CD4-positive, alpha-beta memory T cell (primary cell): Measurements from ENCODE around the gene JAM3. TPM values are rescaled to one million over a fixed set of nuclear protein-coding genes. Genes with fewer than 3 reads are reported as not detected.
"Not testable (repeated sequence)": the region's sequence is repeated elsewhere in the genome, so short reads cannot be mapped to it uniquely, and the experiment has no call there.

ENCODE experiments used
- CTCF ChIA-PET: fragments of 350-600 bp; sonication (Branson Sonifier 250); formaldehyde crosslinking; loops from one replicate; lab custom pipeline; 2021; ENCODE audit warnings: inconsistent platforms; ENCODE audit not compliant: partially characterized antibody; lab: Charles Lee
- POLR2A ChIA-PET: fragments of 350-600 bp; sonication (Branson Sonifier 250); formaldehyde crosslinking; loops from one replicate; lab custom pipeline; 2021; ENCODE audit not compliant: partially characterized antibody; lab: Charles Lee
- DNase-seq, 5 donors: peaks; one replicate each; pipeline versions ENCODE4 v3.0.0 to v3.0.0-alpha.2; 2020 to 2022; ENCODE audit warnings: mixed read lengths in 1 of 5
- H3K27ac ChIP-seq: one replicate; pipeline ENCODE4 v1.7.0; 2013; ENCODE audit warnings: low read depth, low read length
- H3K27me3 ChIP-seq: 2 replicates; pipeline ENCODE4 v1.7.0; 2013; ENCODE audit warnings: mild to moderate bottlenecking, low read length, moderate library complexity; ENCODE audit not compliant: insufficient read depth
- H3K36me3 ChIP-seq: 2 replicates; pipeline ENCODE4 v1.7.0; 2013; ENCODE audit warnings: mild to moderate bottlenecking, low read length, moderate library complexity; ENCODE audit not compliant: insufficient read depth
- H3K4me1 ChIP-seq: 2 replicates; pipeline ENCODE4 v1.7.0; 2013; ENCODE audit warnings: mild to moderate bottlenecking, low read length, moderate library complexity; ENCODE audit not compliant: insufficient read depth
- H3K4me3 ChIP-seq, 2 donors: one replicate each; pipeline ENCODE4 v1.7.0; 2013; ENCODE audit warnings: low read length in 2 of 2, mild to moderate bottlenecking in 1 of 2
- H3K9me3 ChIP-seq, 2 donors: one replicate each; pipeline ENCODE4 v1.7.0; 2013; ENCODE audit warnings: low read length in 2 of 2, control low read depth in 1 of 2; ENCODE audit not compliant: control insufficient read depth in 1 of 2
- H3K27ac Mint-ChIP-seq, 7 donors: one replicate each; pipeline ENCODE4 v1.8.0; 2020 to 2021; ENCODE audit warnings: mixed read lengths in 7 of 7, mild to moderate bottlenecking in 6 of 7, inconsistent platforms in 3 of 7, moderate library complexity in 3 of 7
- H3K27me3 Mint-ChIP-seq, 2 donors: one replicate each; pipeline ENCODE4 v1.8.0; 2020 to 2021; ENCODE audit warnings: mixed read lengths in 2 of 2
- H3K36me3 Mint-ChIP-seq, 2 donors: one replicate each; pipeline ENCODE4 v1.8.0; 2020 to 2021; ENCODE audit warnings: mixed read lengths in 2 of 2, inconsistent platforms in 1 of 2, mild to moderate bottlenecking in 1 of 2
- H3K4me1 Mint-ChIP-seq, 4 donors: one replicate each; pipeline ENCODE4 v1.8.0; 2020 to 2021; ENCODE audit warnings: mixed read lengths in 4 of 4, mild to moderate bottlenecking in 1 of 4
- H3K4me3 Mint-ChIP-seq, 8 donors: one replicate each; pipeline ENCODE4 v1.8.0; 2020 to 2021; ENCODE audit warnings: mixed read lengths in 8 of 8, mild to moderate bottlenecking in 7 of 8, moderate library complexity in 6 of 8, inconsistent platforms in 3 of 8
- H3K9me3 Mint-ChIP-seq, 8 donors: one replicate each; pipeline ENCODE4 v1.8.0; 2020 to 2021; ENCODE audit warnings: mixed read lengths in 8 of 8, mild to moderate bottlenecking in 5 of 8, inconsistent platforms in 3 of 8, moderate library complexity in 1 of 8
- intact Hi-C: fragments of 100-400 bp; cut with micrococcal nuclease; formaldehyde crosslinking; loops from one replicate; pipeline ENCODE4 v1.15.1; 2023
- polyA plus RNA-seq, 2 donors: library from polyadenylated mRNA; unstranded; fragments of 300-500 nt; fragmentation: Illumina TruSeq; gene quantifications; one replicate each; pipeline ENCODE4 v1.2.3, GENCODE V29; 2021
- total RNA-seq, 2 experiments: library from RNA; stranded (reverse); gene quantifications; one replicate each; pipeline ENCODE4 v1.2.3, GENCODE V29; 2021

The JAM3 gene
- total and polyA plus RNA-seq, 4 experiments from 2014 or later = 6.5 to 8.3 (median 6.7) TPM

- CTCF ChIA-PET = interaction anchor here (0.7 to 1.0 kb wide), 2 partner anchors 16 to 105 kb away, joined by 3 to 4 read pairs; no protein-coding TSS in a partner anchor
These were observed 102.0 kb downstream of the JAM3 start for GRCh38 chr11:134170919-134171281.

GRCh38 chr11:134171951-134172350 is 103.1 kb downstream of the JAM3 start:
- Histone ChIP-seq H3K4me1 (no peaks in the 10 kb centered on the region), H3K4me3 (no peak overlapping the region), H3K27ac (no peak overlapping the region), H3K27me3 (no peaks in the 10 kb centered on the region), H3K9me3 (no peaks in the 10 kb centered on the region), H3K36me3 (peaks cover 47% of the 10 kb centered on the region)
- no peak for DNase-seq
- POLR2A ChIA-PET = no interaction called here
- peak overlapping the region in 2 of 7 donors; percentile 28 to 43 for H3K27ac Mint-ChIP-seq
- peaks cover 55 to 72% of the 10 kb centered on the region in 2 donors for H3K36me3 Mint-ChIP-seq
- no peak overlapping the region for H3K4me3 Mint-ChIP-seq
- no peaks in the 10 kb centered on the region for H3K4me1 Mint-ChIP-seq
- CTCF ChIA-PET = no interaction called here
- peaks cover 0 to 2% (median 0%) of the 10 kb centered on the region in 8 donors for H3K9me3 Mint-ChIP-seq
- H3K27me3 Mint-ChIP-seq = no peaks in the 10 kb centered on the region
- intact Hi-C loops = no loop called here

More at GRCh38 chr11:134170919-134171281, 102.0 kb downstream of the JAM3 start:
- POLR2A ChIA-PET = no interaction called here
- intact Hi-C loops = no loop called here
- H3K27me3 ChIP-seq = no peaks in the 10 kb centered on the region
- H3K36me3 Mint-ChIP-seq = peaks cover 45 to 62% of the 10 kb centered on the region in 2 donors
- no peaks in the 10 kb centered on the region for H3K9me3 ChIP-seq
- H3K36me3 ChIP-seq = peaks cover 37% of the 10 kb centered on the region
- H3K27ac ChIP-seq = no peak overlapping the region
- no peaks in the 10 kb centered on the region for H3K27me3 Mint-ChIP-seq
- no peak overlapping the region for H3K27ac Mint-ChIP-seq
- peaks cover 0 to 2% (median 0%) of the 10 kb centered on the region in 8 donors for H3K9me3 Mint-ChIP-seq
- H3K4me1 Mint-ChIP-seq = no peaks in the 10 kb centered on the region
- H3K4me1 ChIP-seq = no peaks in the 10 kb centered on the region
- no peak overlapping the region for H3K4me3 Mint-ChIP-seq
- no peak for DNase-seq
- H3K4me3 ChIP-seq = no peak overlapping the region

GRCh38 chr11:134173296-134173695 is 104.4 kb downstream of the JAM3 start:
- H3K27me3 ChIP-seq = no peaks in the 10 kb centered on the region
- no peaks in the 10 kb centered on the region for H3K4me1 Mint-ChIP-seq
- no peak overlapping the region for H3K27ac Mint-ChIP-seq
- H3K9me3 ChIP-seq = no peaks in the 10 kb centered on the region
- POLR2A ChIA-PET = no interaction called here
- H3K4me3 ChIP-seq = no peak overlapping the region
- intact Hi-C loops = no loop called here
- H3K4me1 ChIP-seq = no peaks in the 10 kb centered on the region
- no peak overlapping the region for H3K27ac ChIP-seq
- no peak overlapping the region for H3K4me3 Mint-ChIP-seq
- CTCF ChIA-PET = interaction anchor here (1.0 kb wide), 1 partner anchor 9 kb away, joined by 4 read pairs; no protein-coding TSS in a partner anchor
- no peaks in the 10 kb centered on the region for H3K27me3 Mint-ChIP-seq
- peaks cover 0 to 2% (median 0%) of the 10 kb centered on the region in 8 donors for H3K9me3 Mint-ChIP-seq
- H3K36me3 Mint-ChIP-seq = peaks cover 54 to 73% of the 10 kb centered on the region in 2 donors
- peaks cover 52% of the 10 kb centered on the region for H3K36me3 ChIP-seq
- DNase-seq = no peak

GRCh38 chr11:134176284-134176683 is 107.4 kb downstream of the JAM3 start:
- DNase-seq = no peak
- intact Hi-C loops = no loop called here
- H3K4me1 Mint-ChIP-seq = no peaks in the 10 kb centered on the region
- H3K27me3 Mint-ChIP-seq = no peaks in the 10 kb centered on the region
- H3K27me3 ChIP-seq = no peaks in the 10 kb centered on the region
- CTCF ChIA-PET = no interaction called here
- H3K9me3 Mint-ChIP-seq = peaks cover 0 to 2% (median 0%) of the 10 kb centered on the region in 8 donors
- no peak overlapping the region for H3K4me3 Mint-ChIP-seq
- H3K36me3 Mint-ChIP-seq = peaks cover 66 to 70% of the 10 kb centered on the region in 2 donors
- H3K4me3 ChIP-seq = no peak overlapping the region
- no peaks in the 10 kb centered on the region for H3K9me3 ChIP-seq
- POLR2A ChIA-PET = no interaction called here
- no peaks in the 10 kb centered on the region for H3K4me1 ChIP-seq
- H3K36me3 ChIP-seq = peaks cover 49% of the 10 kb centered on the region
- no peak overlapping the region for H3K27ac Mint-ChIP-seq
- H3K27ac ChIP-seq = no peak overlapping the region

- peak overlapping the region in 2 of 7 donors; percentile 39 to 42 for H3K27ac Mint-ChIP-seq
- no peaks in the 10 kb centered on the region for H3K4me1 Mint-ChIP-seq
- no peak overlapping the region for H3K4me3 Mint-ChIP-seq
- ChIA-PET CTCF (no interaction called here), POLR2A (interaction anchor here (0.8 kb wide), 1 partner anchor 84 kb away, joined by 3 read pairs; no protein-coding TSS in a partner anchor)
- DNase-seq = no peak
- intact Hi-C loops = no loop called here
- Histone ChIP-seq H3K4me3 (no peak overlapping the region), H3K27ac (no peak overlapping the region), H3K27me3 (no peaks in the 10 kb centered on the region), H3K4me1 (no peaks in the 10 kb centered on the region), H3K36me3 (peaks cover 44% of the 10 kb centered on the region), H3K9me3 (no peaks in the 10 kb centered on the region)
- H3K27me3 Mint-ChIP-seq = no peaks in the 10 kb centered on the region
- peaks cover 55 to 73% of the 10 kb centered on the region in 2 donors for H3K36me3 Mint-ChIP-seq
- H3K9me3 Mint-ChIP-seq = peaks cover 0 to 2% (median 0%) of the 10 kb centered on the region in 8 donors
These were observed 109.3 kb downstream of the JAM3 start for GRCh38 chr11:134178032-134178674.

- H3K4me3 Mint-ChIP-seq = no peak overlapping the region
- H3K4me1 ChIP-seq = no peaks in the 10 kb centered on the region
- H3K4me1 Mint-ChIP-seq = no peaks in the 10 kb centered on the region
- POLR2A ChIA-PET = interaction anchor here (0.6 kb wide), 1 partner anchor 18 kb away, joined by 4 read pairs; no protein-coding TSS in a partner anchor
- H3K9me3 ChIP-seq = no peaks in the 10 kb centered on the region
- H3K27ac ChIP-seq = no peak overlapping the region
- CTCF ChIA-PET = interaction anchor here (1.1 to 1.6 kb wide), 3 partner anchors 8 to 132 kb away, joined by 3 to 5 read pairs (median 4); no protein-coding TSS in a partner anchor
- no peak overlapping the region for H3K27ac Mint-ChIP-seq
- peaks cover 42% of the 10 kb centered on the region for H3K36me3 ChIP-seq
- H3K27me3 ChIP-seq = no peaks in the 10 kb centered on the region
- H3K4me3 ChIP-seq = no peak overlapping the region
- peaks cover 53 to 72% of the 10 kb centered on the region in 2 donors for H3K36me3 Mint-ChIP-seq
- H3K9me3 Mint-ChIP-seq = no peaks in the 10 kb centered on the region
- no peak for DNase-seq
- intact Hi-C loops = no loop called here
- no peaks in the 10 kb centered on the region for H3K27me3 Mint-ChIP-seq
These were observed 112.8 kb downstream of the JAM3 start for GRCh38 chr11:134181707-134182106.

- H3K9me3 ChIP-seq, H3K4me3 Mint-ChIP-seq, H3K27me3 Mint-ChIP-seq, H3K27ac ChIP-seq, POLR2A ChIA-PET, H3K27me3 ChIP-seq, DNase-seq, H3K4me1 ChIP-seq, H3K9me3 Mint-ChIP-seq, H3K4me3 ChIP-seq, H3K27ac Mint-ChIP-seq, CTCF ChIA-PET, intact Hi-C loops, H3K4me1 Mint-ChIP-seq: not testable (repeated sequence)
- peaks cover 78 to 82% of the 10 kb centered on the region in 2 donors for H3K36me3 Mint-ChIP-seq
- H3K36me3 ChIP-seq = peaks cover 36% of the 10 kb centered on the region
These were observed 119.2 kb downstream of the JAM3 start for GRCh38 chr11:134188092-134188491.
